Activated T-cell treated with anti-CD3 and anti-CD28 coated beads, Interleukin-2, amount 50 U/mL, for 72 hours (primary cell): ENCODE results near the gene DLG2. TPM values are rescaled to one million over a fixed set of nuclear protein-coding genes. Genes with fewer than 3 reads are reported as not detected.
"Not testable (repeated sequence)": the region's sequence is repeated elsewhere in the genome, so short reads cannot be mapped to it uniquely, and the experiment has no call there.

Experiments used
- ATAC-seq, 2 donors: fragments of 150-1000 bp; cut with Tn5 transposase; replicated peaks in 1 of 2; 2 replicates each; pipeline ENCODE4 v1.10.0; 2021; ENCODE audit warnings: moderate library complexity in 2 of 2, mild to moderate bottlenecking in 1 of 2
- DNase-seq, 2 donors: peaks; one replicate each; pipeline ENCODE4 v3.0.0; 2021 to 2022; ENCODE audit warnings: mixed read lengths in 1 of 2
- H3K27ac Mint-ChIP-seq: one replicate; pipeline ENCODE4 v1.8.0; 2022; ENCODE audit warnings: mild to moderate bottlenecking, moderate library complexity, mixed read lengths
- H3K27me3 Mint-ChIP-seq: one replicate; pipeline ENCODE4 v1.8.0; 2022; ENCODE audit warnings: low read depth, mixed read lengths
- H3K36me3 Mint-ChIP-seq, 2 donors: one replicate each; pipeline ENCODE4 v1.8.0; 2022; ENCODE audit warnings: mixed read lengths in 2 of 2, mild to moderate bottlenecking in 1 of 2; ENCODE audit not compliant: insufficient read depth in 2 of 2
- H3K4me1 Mint-ChIP-seq: one replicate; pipeline ENCODE4 v1.8.0; 2022; ENCODE audit warnings: low read depth, mixed read lengths
- H3K4me3 Mint-ChIP-seq, 2 donors: one replicate each; pipeline ENCODE4 v1.8.0; 2022; ENCODE audit warnings: mild to moderate bottlenecking in 2 of 2, mixed read lengths in 2 of 2, moderate library complexity in 2 of 2
- H3K9me3 Mint-ChIP-seq, 2 donors: one replicate each; pipeline ENCODE4 v1.8.0; 2022; ENCODE audit warnings: mixed read lengths in 2 of 2
- total RNA-seq, 2 donors: library from RNA; stranded (reverse); gene quantifications; one replicate each; pipeline ENCODE4 v1.2.3, GENCODE V29; 2022

The DLG2 gene
- total RNA-seq, 2 donors from 2014 or later = 4.1 to 5.3 TPM

GRCh38 chr11:85385547-85385946, 241.6 kb downstream of the DLG2 start:
- no peak for ATAC-seq
- Mint-ChIP-seq H3K36me3 (no peaks in the 10 kb centered on the region), H3K9me3 (peaks cover 11% of the 10 kb centered on the region in 2 donors), H3K4me3 (no peak overlapping the region), H3K27ac (no peak overlapping the region), H3K4me1 (no peaks in the 10 kb centered on the region), H3K27me3 (no peaks in the 10 kb centered on the region)
- no peak for DNase-seq

DNA sequence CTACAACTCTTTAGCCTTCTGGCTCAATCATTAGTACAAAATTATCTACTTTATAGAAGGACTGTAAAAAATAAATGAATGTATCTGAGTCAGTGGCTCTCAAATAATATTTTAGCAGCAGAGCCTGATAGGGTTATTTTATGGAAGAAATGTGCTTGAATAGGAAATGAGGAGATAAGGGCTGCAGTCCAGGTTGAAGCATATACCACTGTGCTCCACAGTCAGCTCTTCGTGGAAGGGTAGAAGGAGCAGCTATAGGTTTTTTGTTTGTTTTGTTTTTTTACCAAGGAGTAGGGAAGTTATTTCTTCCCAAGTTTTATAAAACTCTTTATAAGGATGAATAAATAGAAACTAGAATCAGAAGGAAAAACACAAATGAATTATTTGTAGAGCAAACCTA, 242.0 kb downstream of the DLG2 start:
- DNase-seq = no peak
- no peaks in the 10 kb centered on the region for H3K4me1 Mint-ChIP-seq
- peaks cover 11 to 13% of the 10 kb centered on the region in 2 donors for H3K9me3 Mint-ChIP-seq
- no peak overlapping the region for H3K27ac Mint-ChIP-seq
- no peaks in the 10 kb centered on the region for H3K36me3 Mint-ChIP-seq
- H3K27me3 Mint-ChIP-seq = no peaks in the 10 kb centered on the region
- no peak overlapping the region for H3K4me3 Mint-ChIP-seq
- no peak for ATAC-seq

- Mint-ChIP-seq H3K36me3 (no peaks in the 10 kb centered on the region), H3K9me3 (peaks cover 11 to 15% of the 10 kb centered on the region in 2 donors), H3K4me3 (no peak overlapping the region), H3K27me3 (no peaks in the 10 kb centered on the region), H3K4me1 (no peaks in the 10 kb centered on the region), H3K27ac (no peak overlapping the region)
- DNase-seq = no peak
- ATAC-seq = no peak
These were observed 248.1 kb downstream of the DLG2 start for GRCh38 chr11:85379066-85379465.

GRCh38 chr11:85377901-85378300, 249.2 kb downstream of the DLG2 start:
- no peaks in the 10 kb centered on the region for H3K27me3 Mint-ChIP-seq
- no peak overlapping the region for H3K4me3 Mint-ChIP-seq
- H3K27ac Mint-ChIP-seq = no peak overlapping the region
- no peak for DNase-seq
- peaks cover 10 to 13% of the 10 kb centered on the region in 2 donors for H3K9me3 Mint-ChIP-seq
- H3K4me1 Mint-ChIP-seq = no peaks in the 10 kb centered on the region
- ATAC-seq = no peak
- H3K36me3 Mint-ChIP-seq = no peaks in the 10 kb centered on the region

DNA sequence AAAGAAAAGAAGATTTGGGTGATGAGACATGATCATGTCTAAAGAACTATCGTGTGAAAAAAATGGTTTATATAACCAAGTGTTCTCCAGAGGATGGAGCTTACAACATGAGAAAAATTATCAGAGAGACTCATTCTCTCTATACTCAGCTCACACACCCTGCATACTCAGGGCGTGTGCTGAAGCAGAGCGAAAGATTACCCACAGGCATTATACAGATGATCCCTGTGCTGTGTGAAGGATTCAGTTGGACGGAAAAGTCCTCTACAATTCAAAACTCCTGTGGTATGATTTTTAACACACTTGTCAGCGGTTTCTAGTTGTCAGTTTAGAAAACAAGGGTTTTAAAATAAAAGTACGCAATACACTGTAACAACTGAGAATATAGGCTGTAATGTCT, 267.3 kb downstream of the DLG2 start:
- Mint-ChIP-seq H3K27ac (no peak overlapping the region), H3K4me1 (no peaks in the 10 kb centered on the region), H3K36me3 (no peaks in the 10 kb centered on the region), H3K4me3 (no peak overlapping the region), H3K9me3 (peaks cover 5 to 24% of the 10 kb centered on the region in 2 donors), H3K27me3 (no peaks in the 10 kb centered on the region)
- DNase-seq (no peak), ATAC-seq (no peak)

- peaks cover 0 to 2% of the 10 kb centered on the region in 2 donors for H3K36me3 Mint-ChIP-seq
- DNase-seq (no peak), ATAC-seq (no peak)
- no peaks in the 10 kb centered on the region for H3K27me3 Mint-ChIP-seq
- H3K4me3 Mint-ChIP-seq = no peak overlapping the region
- H3K27ac Mint-ChIP-seq = no peak overlapping the region
- no peaks in the 10 kb centered on the region for H3K4me1 Mint-ChIP-seq
- peaks cover 9 to 26% of the 10 kb centered on the region in 2 donors for H3K9me3 Mint-ChIP-seq
These were observed 271.2 kb downstream of the DLG2 start for GRCh38 chr11:85355921-85356320.

DNA sequence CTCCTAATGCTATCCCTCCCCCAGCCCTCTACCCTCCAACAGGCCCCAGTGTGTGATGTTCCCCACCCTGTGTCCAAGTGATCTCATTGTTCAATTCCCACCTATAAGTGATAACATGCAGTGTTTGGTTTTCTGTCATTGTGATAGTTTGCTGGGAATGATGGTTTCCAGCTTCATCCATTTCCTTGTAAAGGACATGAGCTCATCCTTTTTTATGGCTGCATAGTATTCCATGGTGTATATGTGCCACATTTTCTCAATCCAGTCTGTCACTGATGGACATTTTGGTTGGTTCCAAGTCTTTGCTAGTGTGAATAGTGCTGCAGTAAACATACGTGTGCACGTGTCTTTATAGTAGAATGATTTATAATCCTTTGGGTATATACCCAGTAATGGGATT, 277.6 kb downstream of the DLG2 start:
- H3K9me3 Mint-ChIP-seq = peaks cover 14 to 16% of the 10 kb centered on the region in 2 donors
- not testable (repeated sequence) for ATAC-seq, H3K27ac Mint-ChIP-seq, H3K36me3 Mint-ChIP-seq, H3K27me3 Mint-ChIP-seq, H3K4me1 Mint-ChIP-seq, H3K4me3 Mint-ChIP-seq, DNase-seq

DNA sequence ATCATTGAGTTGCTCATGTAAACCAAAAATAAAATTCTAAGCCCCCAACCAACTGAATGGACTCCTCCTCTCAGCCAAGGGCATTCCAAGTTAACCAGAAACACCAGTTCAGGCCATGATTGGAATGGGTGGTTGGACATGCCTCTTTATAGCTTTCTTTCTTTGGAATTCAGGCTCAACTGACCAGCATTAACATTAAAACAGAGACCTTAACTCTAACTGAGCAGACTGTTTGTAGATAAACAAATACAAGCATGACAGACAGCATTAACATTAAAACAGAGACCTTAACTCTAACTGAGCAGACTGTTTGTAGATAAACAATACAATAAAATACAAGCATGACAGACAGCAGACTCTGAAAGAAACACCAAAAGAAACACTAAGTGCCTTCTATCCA, 278.2 kb downstream of the DLG2 start:
- H3K9me3 Mint-ChIP-seq = peaks cover 11 to 14% of the 10 kb centered on the region in 2 donors
- DNase-seq = no peak
- no peaks in the 10 kb centered on the region for H3K4me1 Mint-ChIP-seq
- no peak for ATAC-seq
- H3K36me3 Mint-ChIP-seq = no peaks in the 10 kb centered on the region
- H3K27ac Mint-ChIP-seq = no peak overlapping the region
- H3K4me3 Mint-ChIP-seq = no peak overlapping the region
- no peaks in the 10 kb centered on the region for H3K27me3 Mint-ChIP-seq

DNA sequence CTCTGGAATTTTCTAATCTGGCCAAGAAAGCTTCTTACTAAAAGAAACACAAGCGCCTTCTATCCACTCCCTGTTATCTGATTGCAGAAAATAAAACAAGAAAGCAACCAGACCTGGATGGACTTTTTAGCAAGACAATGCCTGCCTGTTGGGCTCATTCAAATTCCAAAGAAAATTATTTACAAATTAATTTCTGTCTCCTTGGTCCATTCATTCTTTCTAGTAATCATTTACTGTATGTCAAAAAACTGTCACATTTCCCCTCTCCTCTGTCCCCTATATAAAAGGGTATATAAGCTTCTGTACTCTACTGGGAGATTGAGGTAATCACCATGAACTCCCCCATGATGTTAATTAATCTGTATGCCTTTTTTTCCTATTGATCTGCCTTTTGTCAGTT, 279.9 kb downstream of the DLG2 start:
- Mint-ChIP-seq H3K9me3 (peaks cover 15 to 16% of the 10 kb centered on the region in 2 donors), H3K4me3 (no peak overlapping the region), H3K4me1 (no peaks in the 10 kb centered on the region), H3K27me3 (no peaks in the 10 kb centered on the region), H3K36me3 (peaks cover 0 to 1% of the 10 kb centered on the region in 2 donors), H3K27ac (no peak overlapping the region)
- ATAC-seq (no peak), DNase-seq (no peak)

DNA sequence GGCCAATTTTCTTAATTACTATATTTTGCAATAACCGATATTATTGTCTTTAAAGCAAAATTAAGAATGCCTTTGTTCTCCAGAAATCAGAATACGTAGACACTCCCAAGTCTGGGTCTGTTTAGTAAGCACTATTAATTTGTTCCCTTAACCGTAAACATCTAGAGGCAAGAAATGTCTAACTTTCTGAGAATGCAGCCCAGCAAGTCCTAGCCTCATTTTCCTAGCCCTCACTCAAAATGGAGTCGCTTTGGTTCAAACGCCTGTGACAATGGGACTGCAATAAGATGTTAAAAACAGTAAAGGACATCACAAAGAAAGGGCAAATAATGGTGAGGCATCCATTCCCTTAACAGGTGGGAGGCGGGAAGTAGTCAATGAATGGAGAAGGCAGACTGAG, 280.7 kb downstream of the DLG2 start:
- H3K36me3 Mint-ChIP-seq = peaks cover 0 to 1% of the 10 kb centered on the region in 2 donors
- no peak overlapping the region for H3K27ac Mint-ChIP-seq
- no peaks in the 10 kb centered on the region for H3K27me3 Mint-ChIP-seq
- DNase-seq (no peak), ATAC-seq (no peak)
- H3K4me1 Mint-ChIP-seq = no peaks in the 10 kb centered on the region
- H3K9me3 Mint-ChIP-seq = peaks cover 12 to 13% of the 10 kb centered on the region in 2 donors
- H3K4me3 Mint-ChIP-seq = no peak overlapping the region

DNA sequence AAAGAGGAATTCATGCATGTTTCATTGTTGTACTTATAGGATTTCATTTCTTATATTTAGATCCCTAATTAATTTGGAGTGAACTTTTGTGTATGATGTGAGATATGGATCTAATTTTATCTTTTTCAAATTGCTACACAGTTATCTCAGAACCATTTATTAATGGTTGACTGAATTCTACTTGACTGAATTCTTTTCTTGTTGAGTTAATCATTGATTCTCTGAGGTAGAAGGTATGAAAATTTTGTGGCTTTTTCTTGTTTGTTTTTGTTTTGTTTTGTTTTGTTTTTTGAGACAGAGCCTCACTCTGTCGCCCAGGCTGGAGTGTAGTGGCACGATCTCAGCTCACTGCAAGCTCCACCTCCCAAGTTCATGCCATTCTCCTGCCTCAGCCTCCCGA, 286.3 kb downstream of the DLG2 start:
- not testable (repeated sequence) for H3K4me1 Mint-ChIP-seq, H3K27ac Mint-ChIP-seq, DNase-seq, ATAC-seq, H3K4me3 Mint-ChIP-seq, H3K27me3 Mint-ChIP-seq, H3K36me3 Mint-ChIP-seq
- H3K9me3 Mint-ChIP-seq = peaks cover 4 to 16% of the 10 kb centered on the region in 2 donors

GRCh38 chr11:85318573-85318972, 308.6 kb downstream of the DLG2 start:
- Mint-ChIP-seq H3K27me3 (no peaks in the 10 kb centered on the region), H3K4me1 (no peaks in the 10 kb centered on the region), H3K27ac (no peak overlapping the region), H3K4me3 (no peak overlapping the region), H3K9me3 (peaks cover 2% of the 10 kb centered on the region in 2 donors), H3K36me3 (no peaks in the 10 kb centered on the region)
- no peak for DNase-seq
- no peak for ATAC-seq

GRCh38 chr11:85316967-85317366, 310.2 kb downstream of the DLG2 start:
- ATAC-seq (no peak), DNase-seq (no peak)
- H3K9me3 Mint-ChIP-seq = peaks cover 2% of the 10 kb centered on the region in 2 donors
- no peaks in the 10 kb centered on the region for H3K4me1 Mint-ChIP-seq
- no peak overlapping the region for H3K4me3 Mint-ChIP-seq
- no peaks in the 10 kb centered on the region for H3K27me3 Mint-ChIP-seq
- H3K27ac Mint-ChIP-seq = no peak overlapping the region
- H3K36me3 Mint-ChIP-seq = no peaks in the 10 kb centered on the region

DNA sequence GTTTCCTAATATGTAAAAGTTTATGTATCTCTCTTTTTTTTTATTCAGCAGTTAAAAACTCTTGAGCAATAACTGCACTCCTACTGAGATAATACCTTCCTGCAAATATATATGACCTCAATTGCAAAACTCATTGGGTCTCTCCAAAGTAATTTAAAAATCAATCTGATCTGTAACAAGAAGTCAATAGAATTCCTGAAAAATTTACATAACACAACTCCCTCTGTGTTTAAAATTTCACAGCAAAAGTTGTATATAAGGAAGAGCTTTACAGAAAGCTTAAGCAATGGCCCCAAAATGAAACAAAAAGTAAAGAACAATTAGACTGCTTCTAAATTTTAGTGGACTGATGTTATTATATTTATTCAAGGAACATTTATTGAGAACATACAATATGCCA, 313.4 kb downstream of the DLG2 start:
- Mint-ChIP-seq H3K36me3 (no peaks in the 10 kb centered on the region), H3K27me3 (no peaks in the 10 kb centered on the region), H3K4me3 (no peak overlapping the region), H3K27ac (no peak overlapping the region), H3K9me3 (peaks cover 2% of the 10 kb centered on the region in 2 donors), H3K4me1 (no peaks in the 10 kb centered on the region)
- ATAC-seq (no peak), DNase-seq (no peak)
